ENCODE data around the gene TSSC4. TPM values are rescaled to one million over a fixed set of nuclear protein-coding genes. Genes with fewer than 3 reads are reported as not detected.

Gene TSSC4
- total RNA-seq, 2 experiments from 2014 or later: 46.8 to 48.2 TPM

Other genes starting within 250 kb of the TSSC4 start
- not detected for gene INS, start 239.5 kb upstream of the TSSC4 start, total RNA-seq
- gene TH, start 228.9 kb upstream of the TSSC4 start, total RNA-seq: not detected
- under 1 TPM; 0.62 to 0.80 TPM for gene ASCL2, start 130.2 kb upstream of the TSSC4 start, total RNA-seq
- 10 to 100 TPM; 51.0 to 55.3 TPM for gene C11orf21, start 98.8 kb upstream of the TSSC4 start, total RNA-seq
- 10 to 100 TPM; 49.5 to 52.3 TPM for gene TSPAN32, start 98.7 kb upstream of the TSSC4 start, total RNA-seq
- gene CD81, start 23.4 kb upstream of the TSSC4 start, total RNA-seq: 100 to 1,000 TPM; 149 to 154 TPM
- not detected for gene TRPM5, start 43.8 kb downstream of the TSSC4 start, total RNA-seq
- gene KCNQ1, start 44.3 kb downstream of the TSSC4 start, total RNA-seq: 10 to 100 TPM; 24.2 to 26.6 TPM

Measured in activated naive CD8-positive, alpha-beta T cell treated with anti-CD3 and anti-CD28 coated beads, Interleukin-2, amount 10 ng/mL, durations not matched to agents 7 days and 5 days (primary cell).